Measurements from ENCODE around the gene SLC49A3. TPM values are rescaled to one million over a fixed set of nuclear protein-coding genes. Genes with fewer than 3 reads are reported as not detected.

The SLC49A3 gene
- total and polyA plus RNA-seq, 2 experiments from 2014 or later = 5.2 to 12.5 TPM

DNA sequence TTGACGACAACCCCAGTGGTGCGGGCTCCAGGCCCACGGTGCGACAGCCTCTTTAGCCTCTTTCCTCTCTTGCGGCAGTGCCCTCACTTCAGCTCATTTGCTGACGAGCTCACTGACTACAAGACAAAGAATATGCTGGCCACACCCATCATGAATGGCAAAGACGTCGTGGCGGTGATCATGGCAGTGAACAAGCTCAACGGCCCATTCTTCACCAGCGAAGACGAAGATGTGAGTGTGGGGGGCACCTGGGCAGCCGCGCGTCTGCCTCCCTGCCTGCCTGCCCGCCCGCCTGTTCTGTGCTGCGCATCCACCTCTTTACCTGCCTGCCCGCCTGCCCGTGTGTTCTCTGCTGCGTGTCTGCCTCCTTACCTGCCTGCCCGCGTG is 54.4 kb downstream of the SLC49A3 start:
- H3K4me2 ChIP-seq (ENCODE audit: unreplicated experiment) = no peak overlapping the region
- no peak overlapping the region for H3K4me3 ChIP-seq
- WGBS, 2 experiments (ENCODE audit: low coverage in 1 of 2, low lambda C conversion rate in 2 of 2, missing lambda C conversion rate in 2 of 2) = 66 to 67% methylated on average over 22 to 23 of the region's 23 CpGs
- no peaks in the 10 kb centered on the region for H3F3A ChIP-seq (ENCODE audit: insufficient read depth)
- no peak overlapping the region for H3K27ac ChIP-seq
- no peaks in the 10 kb centered on the region for H3K9me3 ChIP-seq (ENCODE audit: low read depth)
- no peak for DNase-seq
- no peaks in the 10 kb centered on the region for H3K4me1 ChIP-seq (ENCODE audit: insufficient read depth)
- TF ChIP-seq EZH2phosphoT487 (IDR thresholded peaks at IDR 0.05; ENCODE audit: insufficient read depth, low read depth) = no peak
- TF ChIP-seq EZH2 (IDR thresholded peaks at IDR 0.05; ENCODE audit: insufficient read depth, poor library complexity, severe bottlenecking) = no peak
- H3K27me3 ChIP-seq (replicated peaks; ENCODE audit: insufficient read depth) = no peaks in the 10 kb centered on the region
- H4K20me1 ChIP-seq (ENCODE audit: insufficient read depth) = no peaks in the 10 kb centered on the region
- no peaks in the 10 kb centered on the region for H3K79me2 ChIP-seq (ENCODE audit: insufficient read depth)
- H3K9ac ChIP-seq = no peak overlapping the region
- no peaks in the 10 kb centered on the region for H3K36me3 ChIP-seq (ENCODE audit: low read depth)
- in situ Hi-C loops (cut with MboI) = no loop called here
- no peaks in the 10 kb centered on the region for H3K9me2 ChIP-seq (ENCODE audit: insufficient read depth)
- no peak overlapping the region for H2AFZ ChIP-seq

DNA sequence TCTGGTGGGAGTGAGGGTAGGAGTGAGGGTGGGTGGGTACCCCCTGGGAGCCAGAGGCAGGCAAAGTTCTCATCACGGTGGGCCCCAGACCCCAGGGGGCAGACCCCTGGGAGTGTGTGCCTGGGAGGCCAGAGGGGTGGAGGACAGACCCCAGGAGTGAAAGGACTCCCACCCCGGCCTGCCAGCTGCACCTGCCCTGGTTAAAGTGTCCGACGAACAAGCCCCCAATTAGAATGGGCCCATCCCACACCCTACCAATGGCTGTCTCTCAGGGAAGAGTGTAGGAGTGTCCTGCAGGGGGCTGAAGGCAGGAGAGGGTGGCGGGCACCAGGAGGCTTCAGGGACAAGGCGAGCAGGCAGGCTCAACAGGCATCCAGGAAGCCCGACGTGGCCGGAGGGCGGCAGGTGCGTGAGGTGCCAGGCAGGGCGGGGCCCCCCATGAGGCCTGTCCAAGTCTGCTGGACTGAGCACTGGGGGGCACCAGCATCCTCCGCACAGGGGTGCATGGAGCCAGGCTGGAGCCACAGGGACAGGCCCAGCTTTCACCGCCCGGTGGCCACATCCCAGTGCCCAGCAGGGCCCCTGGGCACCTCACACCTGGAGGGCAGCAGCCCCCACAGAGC is 54.9 kb downstream of the SLC49A3 start:
- Histone ChIP-seq H3K9ac (no peak overlapping the region), H3K27ac (no peak overlapping the region), H3K4me1 (ENCODE audit: insufficient read depth) (no peaks in the 10 kb centered on the region), H3K4me3 (no peak overlapping the region), H2AFZ (no peak overlapping the region), H4K20me1 (ENCODE audit: insufficient read depth) (no peaks in the 10 kb centered on the region), H3K9me3 (ENCODE audit: low read depth) (no peaks in the 10 kb centered on the region), H3K9me2 (ENCODE audit: insufficient read depth) (no peaks in the 10 kb centered on the region), H3F3A (ENCODE audit: insufficient read depth) (no peaks in the 10 kb centered on the region), H3K4me2 (ENCODE audit: unreplicated experiment) (no peak overlapping the region), H3K79me2 (ENCODE audit: insufficient read depth) (no peaks in the 10 kb centered on the region), H3K36me3 (ENCODE audit: low read depth) (no peaks in the 10 kb centered on the region), H3K27me3 (replicated peaks; ENCODE audit: insufficient read depth) (no peaks in the 10 kb centered on the region)
- DNase-seq = no peak
- 40 to 53% methylated on average over 13 to 15 of the region's 15 CpGs for WGBS, 2 experiments (ENCODE audit: low coverage in 1 of 2, low lambda C conversion rate in 2 of 2, missing lambda C conversion rate in 2 of 2)
- in situ Hi-C loops (cut with MboI) = no loop called here
- TF ChIP-seq EZH2 (IDR thresholded peaks at IDR 0.05; ENCODE audit: insufficient read depth, poor library complexity, severe bottlenecking) = no peak
- TF ChIP-seq EZH2phosphoT487 (IDR thresholded peaks at IDR 0.05; ENCODE audit: insufficient read depth, low read depth) = no peak

DNA sequence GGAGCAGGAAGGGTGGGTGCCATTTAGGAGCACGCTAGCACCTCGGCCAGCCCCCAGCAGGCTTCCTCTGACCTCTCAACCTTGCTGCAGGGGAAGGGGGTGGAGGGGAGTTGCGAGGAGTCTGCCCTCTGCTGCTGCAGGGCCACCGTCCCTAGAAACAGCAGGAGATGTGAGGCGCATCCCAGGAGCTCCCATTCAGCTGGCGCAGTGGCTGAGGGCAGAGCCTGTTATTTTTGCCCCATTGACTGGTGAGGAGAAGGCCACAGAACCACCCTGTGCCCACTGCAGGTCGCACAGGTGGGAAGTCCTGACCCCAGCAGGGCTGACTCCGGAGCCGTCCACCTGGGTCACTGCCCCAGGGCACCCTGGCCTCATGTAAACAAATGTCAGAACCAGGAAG is 55.5 kb downstream of the SLC49A3 start:
- whole genome bisulfite sequencing, 2 experiments (ENCODE audit: low coverage in 1 of 2, low lambda C conversion rate in 2 of 2, missing lambda C conversion rate in 2 of 2) = 45% methylated on average over 9 of the region's 9 CpGs
- no peaks in the 10 kb centered on the region for H3K79me2 ChIP-seq (ENCODE audit: insufficient read depth)
- H3F3A ChIP-seq (ENCODE audit: insufficient read depth) = no peaks in the 10 kb centered on the region
- H3K4me3 ChIP-seq = no peak overlapping the region
- H3K36me3 ChIP-seq (ENCODE audit: low read depth) = no peaks in the 10 kb centered on the region
- no peaks in the 10 kb centered on the region for H3K9me2 ChIP-seq (ENCODE audit: insufficient read depth)
- H3K9me3 ChIP-seq (ENCODE audit: low read depth) = no peaks in the 10 kb centered on the region
- no peak overlapping the region for H3K9ac ChIP-seq
- in situ Hi-C loops (cut with MboI) = no loop called here
- no peaks in the 10 kb centered on the region for H3K27me3 ChIP-seq (replicated peaks; ENCODE audit: insufficient read depth)
- H3K4me2 ChIP-seq (ENCODE audit: unreplicated experiment) = no peak overlapping the region
- DNase-seq = no peak
- H2AFZ ChIP-seq = no peak overlapping the region
- no peaks in the 10 kb centered on the region for H4K20me1 ChIP-seq (ENCODE audit: insufficient read depth)
- H3K27ac ChIP-seq = no peak overlapping the region
- H3K4me1 ChIP-seq (ENCODE audit: insufficient read depth) = no peaks in the 10 kb centered on the region
- TF ChIP-seq EZH2 (IDR thresholded peaks at IDR 0.05; ENCODE audit: insufficient read depth, poor library complexity, severe bottlenecking) (no peak), EZH2phosphoT487 (IDR thresholded peaks at IDR 0.05; ENCODE audit: insufficient read depth, low read depth) (no peak)

GRCh38 chr4:632926-633325 is 56.0 kb downstream of the SLC49A3 start:
- no peaks in the 10 kb centered on the region for H3F3A ChIP-seq (ENCODE audit: insufficient read depth)
- no peaks in the 10 kb centered on the region for H3K9me2 ChIP-seq (ENCODE audit: insufficient read depth)
- H3K36me3 ChIP-seq (ENCODE audit: low read depth) = no peaks in the 10 kb centered on the region
- no peaks in the 10 kb centered on the region for H3K27me3 ChIP-seq (replicated peaks; ENCODE audit: insufficient read depth)
- WGBS, 2 experiments (ENCODE audit: low coverage in 1 of 2, low lambda C conversion rate in 2 of 2, missing lambda C conversion rate in 2 of 2) = 43 to 50% methylated on average over 5 to 6 of the region's 6 CpGs
- TF ChIP-seq EZH2 (IDR thresholded peaks at IDR 0.05; ENCODE audit: insufficient read depth, poor library complexity, severe bottlenecking) (no peak), EZH2phosphoT487 (IDR thresholded peaks at IDR 0.05; ENCODE audit: insufficient read depth, low read depth) (no peak)
- H3K4me2 ChIP-seq (ENCODE audit: unreplicated experiment) = no peak overlapping the region
- no peak overlapping the region for H3K9ac ChIP-seq
- no peak overlapping the region for H3K27ac ChIP-seq
- H4K20me1 ChIP-seq (ENCODE audit: insufficient read depth) = no peaks in the 10 kb centered on the region
- H3K4me1 ChIP-seq (ENCODE audit: insufficient read depth) = no peaks in the 10 kb centered on the region
- H3K79me2 ChIP-seq (ENCODE audit: insufficient read depth) = no peaks in the 10 kb centered on the region
- no peak overlapping the region for H2AFZ ChIP-seq
- in situ Hi-C loops (cut with MboI) = no loop called here
- H3K9me3 ChIP-seq (ENCODE audit: low read depth) = no peaks in the 10 kb centered on the region
- DNase-seq = no peak
- H3K4me3 ChIP-seq = no peak overlapping the region
